H54 (cell line): ENCODE measurements around the gene PELO.

ENCODE experiments used
- DNase-seq: peaks from one replicate; pipeline ENCODE4 v3.0.0; 2011; ENCODE audit warnings: low spot score, mixed read lengths; ENCODE audit not compliant: insufficient read length
- FAIRE-seq: peaks from 3 replicates; lab custom pipeline; 2011; peaks lifted over from hg19 to GRCh38; lab: Jason Lieb, UNC
- POLR2A ChIP-seq: IDR thresholded peaks from 2 replicates; pipeline ENCODE4 v1.6.1; 2011; ENCODE audit warnings: low read depth, mild to moderate bottlenecking, low read length

PELO gene

GRCh38 chr5:52800394-52801213 lies 12.9 kb downstream of the PELO start:
- TF ChIP-seq POLR2A = peak; percentile 70
- peak; percentile 62 for FAIRE-seq
- peak; percentile 23 for DNase-seq

GRCh38 chr5:52801329-52801728 lies 13.6 kb downstream of the PELO start:
- no peak for DNase-seq

GRCh38 chr5:52802272-52802973 lies 14.7 kb downstream of the PELO start:
- TF ChIP-seq POLR2A = no peak
- DNase-seq (no peak), FAIRE-seq (no peak)

More at GRCh38 chr5:52801329-52801728, 13.6 kb downstream of the PELO start:
- no peak for TF ChIP-seq POLR2A
- FAIRE-seq = no peak

GRCh38 chr5:52802974-52803336 lies 15.2 kb downstream of the PELO start:
- no peak for TF ChIP-seq POLR2A
- FAIRE-seq (no peak), DNase-seq (no peak)

- no peak for DNase-seq
- no peak for TF ChIP-seq POLR2A
- no peak for FAIRE-seq
Observed at GRCh38 chr5:52804387-52804791, 16.7 kb downstream of the PELO start.

GRCh38 chr5:52804981-52805380 lies 17.3 kb downstream of the PELO start:
- FAIRE-seq = no peak
- no peak for TF ChIP-seq POLR2A
- DNase-seq = no peak

GRCh38 chr5:52805615-52806014 lies 17.9 kb downstream of the PELO start:
- DNase-seq (no peak), FAIRE-seq (peak; percentile 43)
- TF ChIP-seq POLR2A = no peak

GRCh38 chr5:52807037-52807436 lies 19.3 kb downstream of the PELO start:
- no peak for TF ChIP-seq POLR2A
- DNase-seq = no peak
- FAIRE-seq = no peak

GRCh38 chr5:52807723-52808122 lies 20.0 kb downstream of the PELO start:
- no peak for TF ChIP-seq POLR2A
- DNase-seq (no peak), FAIRE-seq (no peak)

GRCh38 chr5:52808316-52808901 lies 20.7 kb downstream of the PELO start:
- FAIRE-seq = peak; percentile 33
- no peak for TF ChIP-seq POLR2A

GRCh38 chr5:52809884-52810283 lies 22.2 kb downstream of the PELO start:
- DNase-seq (no peak), FAIRE-seq (peak; percentile 55)
- no peak for TF ChIP-seq POLR2A

More at GRCh38 chr5:52808316-52808901, 20.7 kb downstream of the PELO start:
- no peak for DNase-seq

GRCh38 chr5:52810426-52810825 lies 22.7 kb downstream of the PELO start:
- FAIRE-seq (no peak), DNase-seq (no peak)

GRCh38 chr5:52811067-52811749 lies 23.5 kb downstream of the PELO start:
- FAIRE-seq = peak; percentile 69
- DNase-seq = no peak
- no peak for TF ChIP-seq POLR2A

More at GRCh38 chr5:52810426-52810825, 22.7 kb downstream of the PELO start:
- TF ChIP-seq POLR2A = no peak
